Measurements from ENCODE around the gene PCSK5.

Gene PCSK5

DNA sequence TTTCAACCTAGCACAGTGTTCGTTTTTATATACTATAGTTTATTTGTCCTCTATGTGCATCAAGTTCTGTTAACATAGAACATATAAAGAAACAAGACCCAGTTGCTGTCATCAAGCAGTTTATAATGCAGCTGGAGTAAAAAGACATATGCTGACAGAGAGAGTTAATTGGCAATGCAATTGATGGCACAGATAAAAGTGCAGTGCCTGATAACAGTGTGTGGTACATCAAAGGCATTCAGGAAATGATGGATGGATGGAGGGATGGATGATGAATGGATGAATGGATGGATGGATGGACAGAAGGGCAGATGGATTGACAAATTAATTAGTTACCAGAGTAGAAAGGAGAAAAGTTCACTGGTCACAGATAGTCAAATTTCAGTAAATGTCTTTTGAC lies 264.9 kb downstream of the PCSK5 start:
- no peak for DNase-seq

DNA sequence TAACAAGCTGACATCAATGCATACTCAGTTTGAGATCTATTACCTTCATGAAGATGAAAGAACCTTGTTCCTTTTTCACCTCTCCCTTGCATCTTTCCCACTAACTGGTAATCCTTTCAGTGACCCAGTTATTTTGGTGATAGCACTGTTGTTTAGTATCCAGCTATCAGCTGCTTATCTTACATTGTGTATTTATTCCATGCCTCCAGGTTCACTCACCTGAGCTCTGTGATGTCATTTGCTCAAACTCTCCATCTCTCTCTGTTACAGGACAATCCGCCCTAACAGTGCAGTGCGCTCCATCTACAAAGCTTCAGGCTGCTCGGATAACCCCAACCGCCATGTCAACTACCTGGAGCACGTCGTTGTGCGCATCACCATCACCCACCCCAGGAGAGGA lies 268.2 kb downstream of the PCSK5 start:
- DNase-seq, result no peak

DNA sequence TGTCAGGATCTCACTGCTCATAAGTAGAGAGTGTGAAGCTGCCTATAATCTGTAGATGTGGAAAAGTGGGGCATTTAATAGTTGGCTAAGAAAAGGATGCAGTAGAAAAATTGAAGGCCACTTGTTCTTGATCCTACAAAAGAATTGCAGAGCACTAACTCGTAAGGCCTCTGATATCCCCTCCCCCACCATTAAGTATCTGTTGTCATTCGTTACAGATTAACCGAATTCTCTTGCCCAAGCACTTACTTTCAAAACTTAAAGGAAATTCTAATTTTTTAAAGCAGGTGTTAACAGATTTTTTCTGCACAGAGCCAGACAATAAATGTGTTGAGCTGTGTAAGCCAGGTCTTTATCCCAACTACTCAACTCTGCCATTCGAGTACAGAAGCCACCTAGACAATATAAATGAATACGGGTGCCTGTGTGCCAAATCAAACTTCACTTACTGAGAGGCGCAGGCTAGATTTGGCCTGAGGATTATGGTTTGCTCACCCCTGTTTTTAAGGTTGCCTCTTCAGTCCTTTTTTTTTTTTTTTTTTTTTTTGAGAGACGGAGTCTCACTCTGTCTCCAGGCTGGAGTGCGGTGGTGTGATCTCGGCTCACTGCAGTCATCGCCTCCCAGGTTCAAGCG lies 268.9 kb downstream of the PCSK5 start:
- DNase-seq, result no peak

DNA sequence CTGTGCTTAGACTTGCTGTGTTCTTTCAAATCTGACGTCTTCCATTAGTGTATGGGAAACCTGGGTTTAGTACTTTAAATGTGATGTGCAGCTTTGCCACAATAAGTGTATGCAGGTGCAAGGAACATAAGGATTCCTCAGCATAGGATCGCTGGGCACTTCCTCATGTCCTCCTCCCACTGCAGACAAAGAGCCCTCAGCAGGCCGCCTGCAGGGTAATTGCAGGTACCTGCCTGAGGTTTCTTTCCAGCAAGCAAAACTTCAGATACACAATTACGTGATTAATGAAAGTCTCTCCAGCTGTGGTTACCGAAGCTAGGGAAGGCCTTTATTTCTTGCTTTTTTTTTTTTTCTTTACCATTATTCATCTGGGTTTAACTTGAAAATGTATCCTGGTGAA lies 270.6 kb downstream of the PCSK5 start:
- no peak for DNase-seq

DNA sequence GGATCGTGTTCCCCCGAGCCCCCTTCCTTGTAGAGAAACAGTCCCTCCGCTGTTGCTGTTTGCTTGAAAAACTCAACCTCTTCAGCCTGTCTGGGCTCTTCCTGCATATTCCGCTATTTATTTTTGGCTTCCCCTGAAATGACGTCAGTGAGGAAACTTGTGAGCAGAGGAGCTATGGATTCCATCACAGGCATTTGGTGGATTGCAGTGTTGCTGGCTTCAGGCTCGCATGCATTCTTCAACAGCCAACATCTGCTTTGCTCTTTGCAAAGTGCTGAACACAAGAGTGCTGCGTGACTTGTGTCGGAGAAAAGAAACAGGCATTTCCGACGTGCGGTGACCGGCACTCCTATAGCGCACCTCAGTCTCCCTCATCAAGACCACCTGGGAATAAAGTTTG lies 271.1 kb downstream of the PCSK5 start:
- DNase-seq, result no peak

DNA sequence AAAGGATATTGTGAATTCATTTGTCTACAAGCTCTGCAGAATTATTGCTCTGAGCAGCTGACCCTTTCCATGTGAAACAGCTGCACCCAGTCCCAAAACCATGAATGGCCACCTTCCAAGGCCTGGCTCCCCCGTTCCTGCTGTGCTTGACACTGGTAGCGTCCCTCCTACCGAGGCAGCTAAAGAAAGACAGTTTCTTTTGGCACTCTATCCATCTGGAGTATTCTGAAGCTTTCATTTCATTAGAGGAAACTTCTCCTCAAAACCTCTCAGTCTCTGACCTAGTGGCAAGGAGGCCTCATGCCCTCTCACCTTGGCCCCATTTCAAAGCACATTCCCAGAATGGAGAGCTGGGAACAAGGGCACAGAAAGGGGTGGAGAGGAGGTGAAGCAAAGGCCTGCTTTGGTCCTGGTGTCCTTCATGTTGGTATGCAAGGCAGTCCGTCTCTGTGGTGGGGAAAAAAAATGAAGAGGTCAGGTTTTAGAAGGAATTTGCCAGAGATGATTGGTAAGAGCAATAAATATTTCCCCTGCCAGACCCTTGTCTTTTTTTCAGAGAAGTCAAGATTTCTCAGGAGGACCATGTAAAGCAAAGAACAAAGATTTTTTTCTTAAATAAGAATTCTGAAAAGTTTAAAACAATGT lies 271.7 kb downstream of the PCSK5 start:
- no peak for DNase-seq

DNA sequence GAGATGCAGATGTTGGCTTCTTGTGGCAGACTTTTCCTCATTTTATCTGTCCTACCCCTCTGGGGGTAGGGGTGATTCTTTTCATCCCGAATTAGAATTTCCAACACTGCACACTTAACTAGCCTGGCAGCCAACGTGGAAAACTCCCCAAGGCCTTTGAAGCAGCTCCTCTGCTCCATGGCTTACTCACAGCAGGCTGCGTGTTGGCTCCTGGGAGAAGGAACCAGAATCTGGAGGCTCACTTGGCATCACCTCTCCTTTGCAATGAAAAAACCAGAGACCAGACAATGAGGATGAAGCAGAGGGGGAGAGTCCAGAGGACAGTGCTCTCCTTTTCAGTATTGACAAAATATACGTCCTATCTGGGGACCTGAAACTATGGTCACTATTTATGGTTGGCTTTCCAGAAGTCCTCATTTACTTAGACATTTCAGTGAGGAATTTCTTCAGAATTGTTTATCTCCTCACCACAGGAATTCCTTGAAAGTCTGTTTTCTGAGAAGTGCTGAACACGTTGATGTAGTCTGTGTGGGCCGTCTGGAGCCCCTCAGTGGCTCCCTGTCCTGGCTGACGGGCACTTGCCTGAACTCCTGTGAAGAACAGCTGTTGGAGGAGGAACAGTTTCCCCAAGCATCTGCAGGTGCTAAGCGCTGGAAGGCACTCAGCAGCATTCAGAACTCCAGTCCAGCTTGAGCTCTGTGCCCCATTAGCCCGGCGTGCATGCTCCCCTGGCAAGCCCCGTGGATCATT lies 272.5 kb downstream of the PCSK5 start:
- DNase-seq, result no peak

DNA sequence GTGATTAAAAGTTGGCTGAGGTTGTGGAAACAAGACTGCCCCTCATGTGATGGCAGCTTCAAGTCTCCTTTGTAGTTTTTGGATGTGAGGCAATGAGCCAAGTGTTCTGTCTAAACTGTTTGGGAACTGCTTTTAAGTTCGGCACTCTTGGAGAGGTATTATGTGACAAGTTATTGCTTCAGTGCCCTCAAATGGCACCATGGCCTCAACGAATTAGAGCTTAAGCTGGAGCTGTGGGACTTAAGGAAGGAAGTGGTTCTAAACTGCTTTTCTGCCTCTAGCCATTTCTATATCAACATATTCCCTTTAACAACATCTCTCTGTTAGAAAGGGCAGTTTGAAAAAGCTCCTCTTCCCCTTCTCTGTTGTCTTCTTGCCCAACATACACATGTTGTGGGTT lies 276.1 kb downstream of the PCSK5 start:
- DNase-seq, result no peak

DNA sequence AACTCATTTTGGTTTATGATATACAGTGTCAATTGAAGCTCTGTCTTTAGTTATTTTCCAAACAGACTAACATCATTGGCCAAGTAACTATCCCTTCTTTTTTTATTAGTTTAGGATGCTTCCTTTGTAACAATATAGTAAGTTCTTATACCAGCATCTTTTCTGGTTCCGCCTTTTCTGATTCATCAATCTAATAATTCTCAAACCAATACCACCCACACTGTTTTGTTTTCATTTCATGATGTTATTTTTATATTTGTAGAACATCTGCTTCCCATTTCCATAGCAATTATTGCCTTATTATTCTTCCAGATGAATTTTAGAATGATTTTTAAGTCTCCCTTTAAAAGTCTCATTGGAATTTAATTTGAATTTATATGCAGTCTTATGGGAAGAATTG lies 285.7 kb downstream of the PCSK5 start:
- DNase-seq, result no peak

DNA sequence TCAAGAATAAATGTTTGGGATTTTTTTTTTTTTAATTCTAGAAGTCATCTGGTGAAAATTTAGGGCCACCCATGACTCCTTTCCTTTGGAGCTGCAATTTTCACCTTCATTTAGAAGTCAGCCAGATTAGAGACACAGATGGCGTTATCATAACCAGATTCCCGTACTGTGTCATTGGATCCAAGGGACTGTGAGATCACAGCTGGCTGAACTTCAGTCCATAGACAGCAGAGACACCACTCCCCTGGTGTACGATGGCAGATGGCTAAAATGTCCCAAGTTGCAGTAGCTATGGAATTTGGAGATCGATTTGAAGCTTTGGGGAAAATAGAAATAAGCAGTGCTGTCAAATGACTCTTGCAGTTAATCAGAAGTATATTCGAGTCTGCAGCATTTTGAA lies 287.5 kb downstream of the PCSK5 start:
- DNase-seq, result no peak

DNA sequence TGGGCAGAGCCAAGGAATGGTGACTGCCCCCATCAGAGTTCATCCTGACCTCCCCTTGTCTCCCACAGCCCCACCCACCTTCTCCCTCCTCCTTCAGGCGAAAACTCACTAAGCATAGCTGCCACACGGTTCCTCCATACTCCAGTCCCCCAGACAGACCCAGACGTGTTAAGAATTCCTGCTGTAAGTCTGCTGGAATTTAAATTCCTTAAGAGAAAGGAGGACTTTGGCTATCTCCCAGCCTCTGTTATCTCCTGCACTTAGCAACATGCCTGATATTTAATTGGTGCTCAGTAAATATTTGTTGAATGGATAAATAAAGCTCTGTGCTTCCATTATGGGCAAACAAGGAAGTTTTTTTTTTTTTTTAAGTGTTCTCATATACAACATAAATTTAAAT lies 290.1 kb downstream of the PCSK5 start:
- no peak for DNase-seq

DNA sequence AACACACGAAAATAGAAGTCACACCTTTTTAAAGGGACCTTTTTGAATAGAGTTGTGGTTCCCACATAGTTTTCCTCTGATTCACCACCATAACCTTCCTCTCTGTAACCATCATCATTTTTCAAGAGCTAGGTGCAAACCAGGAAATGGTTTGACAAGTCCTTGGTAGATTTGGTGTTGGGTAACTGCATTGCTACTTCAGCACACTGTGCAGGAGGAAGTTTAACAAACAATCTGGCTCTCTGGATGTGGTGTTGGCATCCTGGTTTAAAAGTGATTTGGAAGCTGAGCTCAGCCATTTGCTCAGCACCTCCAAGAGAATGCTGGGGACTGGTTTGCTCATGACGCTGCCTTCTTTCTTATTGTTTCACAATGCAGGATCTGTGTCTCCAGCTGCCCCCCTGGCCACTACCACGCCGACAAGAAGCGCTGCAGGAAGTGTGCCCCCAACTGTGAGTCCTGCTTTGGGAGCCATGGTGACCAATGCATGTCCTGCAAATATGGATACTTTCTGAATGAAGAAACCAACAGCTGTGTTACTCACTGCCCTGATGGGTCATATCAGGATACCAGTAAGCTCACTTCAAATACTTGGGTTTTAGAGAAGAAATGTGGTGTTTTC lies 290.7 kb downstream of the PCSK5 start:
- no peak for DNase-seq

DNA sequence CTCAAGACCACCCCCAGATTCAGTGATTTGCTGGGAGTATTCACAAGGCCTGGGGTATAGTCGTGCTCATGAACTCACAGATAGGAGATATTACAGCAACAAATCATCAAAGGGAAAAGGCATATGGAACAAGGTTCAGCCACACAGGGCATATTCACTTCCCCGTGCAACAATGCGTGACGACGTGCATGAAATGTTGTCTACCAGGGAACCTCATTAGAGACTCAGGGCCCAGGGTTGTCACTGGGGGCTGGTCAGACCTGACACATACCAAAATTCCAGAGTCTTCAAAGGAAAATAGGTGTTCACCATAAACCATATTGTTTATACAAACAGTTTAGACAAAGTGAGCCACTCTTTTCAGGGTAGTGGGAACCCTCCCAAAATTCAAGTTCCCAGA lies 291.3 kb downstream of the PCSK5 start:
- DNase-seq, result no peak

DNA sequence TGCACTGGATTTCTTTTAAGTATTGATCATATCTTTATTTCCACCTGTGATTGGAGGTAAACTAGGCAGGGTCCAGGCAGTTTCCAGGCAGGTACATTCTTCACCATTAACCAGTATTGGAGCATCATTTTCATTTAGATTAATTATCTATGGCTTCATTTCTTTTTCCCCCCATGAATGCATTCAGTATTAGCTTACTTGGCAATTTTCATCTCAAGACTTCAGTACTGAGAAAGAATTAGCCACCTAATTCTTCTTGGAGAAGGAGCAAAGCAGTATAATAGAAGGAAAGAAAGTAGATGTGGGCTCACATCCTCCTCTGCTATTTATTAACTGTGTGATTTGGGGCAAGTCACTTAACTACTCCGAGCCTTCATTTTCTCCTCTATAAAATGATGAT lies 295.0 kb downstream of the PCSK5 start:
- no peak for DNase-seq

DNA sequence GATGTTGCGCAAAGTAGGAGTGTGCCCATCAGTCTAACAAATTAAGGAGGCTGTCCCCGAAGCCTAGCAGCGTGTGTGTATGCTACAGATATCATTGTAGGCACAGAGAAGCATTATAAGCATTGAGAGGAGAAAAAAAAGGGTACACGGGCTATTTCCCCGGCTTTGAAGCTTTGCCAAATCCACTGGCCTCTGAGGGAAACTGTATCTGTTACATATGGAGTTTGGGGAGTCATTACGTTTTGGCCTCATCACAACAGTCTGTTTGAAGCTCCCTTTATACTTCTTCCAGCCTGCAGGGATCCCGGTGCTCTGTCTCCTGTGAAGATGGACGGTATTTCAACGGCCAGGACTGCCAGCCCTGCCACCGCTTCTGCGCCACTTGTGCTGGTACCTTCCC lies 297.8 kb downstream of the PCSK5 start:
- no peak for DNase-seq

DNA sequence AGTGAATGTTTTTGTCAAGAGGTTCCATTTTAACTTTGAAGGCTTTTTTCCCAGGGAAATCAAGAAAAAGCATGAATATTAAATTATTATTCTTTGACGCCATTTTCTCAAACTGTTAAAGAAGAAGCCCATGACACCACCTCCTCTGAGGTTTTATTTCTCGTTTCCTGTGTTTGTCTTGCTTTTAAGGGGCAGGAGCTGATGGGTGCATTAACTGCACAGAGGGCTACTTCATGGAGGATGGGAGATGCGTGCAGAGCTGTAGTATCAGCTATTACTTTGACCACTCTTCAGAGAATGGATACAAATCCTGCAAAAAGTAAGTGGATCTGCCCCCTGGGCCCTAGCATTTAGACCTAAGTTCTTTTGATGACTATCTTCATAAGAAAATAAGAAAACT lies 298.4 kb downstream of the PCSK5 start:
- DNase-seq, result no peak

DNA sequence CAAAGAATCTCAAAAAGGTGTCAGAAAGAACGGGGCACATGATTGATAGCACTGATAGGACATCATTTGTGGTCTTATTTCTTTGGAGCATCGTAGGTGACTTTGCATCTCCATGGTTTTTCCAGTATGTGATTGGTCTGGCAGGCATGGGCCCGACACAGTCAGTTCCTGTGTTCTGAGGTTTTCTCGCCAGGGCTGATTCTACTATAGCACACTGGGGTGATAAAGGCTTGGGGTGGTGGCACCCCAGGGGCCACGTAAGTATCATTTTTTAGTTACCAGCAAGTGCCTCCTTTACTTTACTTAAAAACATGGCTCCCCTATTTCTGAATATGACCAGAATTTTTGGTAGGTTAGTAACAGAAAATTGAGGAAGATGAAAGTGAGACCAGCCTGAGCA lies 301.0 kb downstream of the PCSK5 start:
- no peak for DNase-seq

DNA sequence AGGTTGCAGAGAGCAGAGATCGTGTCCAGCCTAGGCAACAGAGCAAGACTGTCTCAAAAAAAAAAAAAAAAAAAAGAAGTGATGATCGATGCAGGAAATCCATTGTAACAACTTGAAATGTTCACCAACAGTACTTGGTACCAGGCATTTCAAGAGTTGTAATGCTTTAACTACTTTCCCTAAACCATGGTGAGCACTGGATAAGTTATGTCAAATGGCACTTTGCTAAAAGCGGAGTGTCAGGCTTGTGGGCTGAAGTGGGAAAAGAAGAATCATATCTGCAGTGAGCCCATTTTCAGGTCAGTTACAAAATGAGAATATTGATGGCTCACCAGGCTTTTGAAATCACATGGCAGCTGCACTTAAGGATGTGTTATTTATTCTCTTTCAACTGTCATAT lies 301.5 kb downstream of the PCSK5 start:
- no peak for DNase-seq

DNA sequence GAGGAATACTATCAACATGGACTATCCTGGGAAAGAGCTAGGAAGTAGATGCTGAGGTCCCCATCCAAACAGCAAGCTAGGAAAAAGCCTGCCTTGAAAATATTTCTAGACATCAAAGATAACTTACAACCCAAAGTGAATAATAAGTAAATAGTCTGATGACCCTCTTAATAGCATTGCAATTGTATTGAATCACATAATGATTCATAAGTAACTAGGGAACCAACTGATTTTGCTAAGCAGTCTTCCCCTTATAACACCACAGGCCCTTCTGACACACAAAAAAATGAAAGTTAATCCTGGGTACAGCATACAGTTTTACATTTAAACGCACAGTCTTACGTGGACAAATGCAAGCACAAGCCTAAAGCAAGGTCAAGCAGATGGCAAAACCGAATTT lies 304.4 kb downstream of the PCSK5 start:
- no peak for DNase-seq

DNA sequence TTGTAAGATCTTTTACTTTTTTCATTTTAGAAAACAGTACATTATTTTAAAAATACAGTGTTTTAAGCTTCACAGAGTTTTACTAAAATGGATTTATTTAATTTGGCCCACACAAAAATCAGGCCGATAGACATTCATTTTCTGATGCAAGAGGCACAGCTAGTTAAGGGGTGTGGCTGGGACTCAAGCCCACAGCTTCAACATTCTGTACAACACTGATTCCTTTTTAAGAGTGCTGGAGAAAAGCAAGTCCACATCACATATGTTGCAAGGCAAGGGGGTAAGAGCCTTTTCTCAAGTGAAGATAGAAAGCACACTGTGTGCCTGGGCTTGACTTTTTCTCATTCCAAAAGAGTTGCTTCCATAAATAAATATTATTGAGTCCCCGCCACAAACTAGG lies 307.9 kb downstream of the PCSK5 start:
- no peak for DNase-seq

DNA sequence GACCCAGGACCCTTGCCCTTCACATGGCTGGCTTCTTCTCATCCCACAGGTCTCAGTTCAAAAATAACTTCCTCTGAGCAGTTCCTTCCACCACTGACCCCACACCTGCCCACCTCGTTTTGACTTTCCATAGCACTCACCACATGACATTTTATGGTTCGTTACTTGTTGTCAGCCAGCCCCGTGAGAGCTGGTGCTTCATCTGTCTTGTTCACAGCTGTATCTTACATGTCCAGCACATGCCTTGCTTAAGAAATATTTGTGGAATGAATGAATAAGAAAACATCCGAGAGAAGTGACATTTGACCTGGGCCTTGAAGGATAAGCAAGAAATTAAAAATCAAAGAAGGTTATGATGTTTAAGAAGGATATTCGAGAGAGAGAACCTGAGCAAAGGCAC lies 309.8 kb downstream of the PCSK5 start:
- no peak for DNase-seq

DNA sequence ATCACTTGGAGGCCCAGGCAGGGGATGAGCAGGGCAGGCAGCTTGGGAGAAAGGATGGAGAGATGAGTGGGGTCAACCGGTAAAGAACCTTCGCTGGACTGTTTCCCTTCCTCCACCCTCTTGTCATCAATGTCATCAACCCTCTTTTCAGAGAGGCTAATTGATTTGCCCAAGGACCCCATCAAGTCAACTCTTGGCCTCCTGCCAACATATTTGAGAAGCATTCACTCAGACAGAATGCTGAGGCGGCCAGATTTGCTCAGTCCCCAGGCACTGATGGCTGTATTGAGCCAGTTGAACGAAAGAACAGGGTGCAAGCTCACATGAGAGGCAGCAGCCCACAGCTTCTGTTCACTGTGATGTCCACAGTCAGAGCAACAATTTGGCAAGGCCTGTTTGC lies 310.3 kb downstream of the PCSK5 start:
- DNase-seq, result no peak

DNA sequence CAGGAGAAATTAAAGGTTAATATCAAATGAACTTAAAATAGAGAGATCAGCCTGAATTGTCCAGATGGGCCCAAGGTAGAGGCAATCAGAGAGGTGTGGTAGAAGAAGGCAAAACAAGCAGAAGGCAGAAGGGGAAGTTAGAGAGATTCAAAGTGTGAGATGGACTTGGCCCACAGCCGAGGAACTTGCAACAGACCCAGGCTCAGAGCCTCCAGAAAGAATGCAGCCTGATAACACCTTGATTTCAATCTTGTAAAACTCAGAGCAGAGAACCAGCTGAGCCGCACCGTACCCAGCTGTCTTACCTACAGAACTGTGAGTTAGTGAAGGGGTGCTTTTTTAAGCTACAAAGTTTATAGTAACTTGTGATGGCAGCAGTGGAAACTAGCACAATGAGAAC lies 312.9 kb downstream of the PCSK5 start:
- no peak for DNase-seq

DNA sequence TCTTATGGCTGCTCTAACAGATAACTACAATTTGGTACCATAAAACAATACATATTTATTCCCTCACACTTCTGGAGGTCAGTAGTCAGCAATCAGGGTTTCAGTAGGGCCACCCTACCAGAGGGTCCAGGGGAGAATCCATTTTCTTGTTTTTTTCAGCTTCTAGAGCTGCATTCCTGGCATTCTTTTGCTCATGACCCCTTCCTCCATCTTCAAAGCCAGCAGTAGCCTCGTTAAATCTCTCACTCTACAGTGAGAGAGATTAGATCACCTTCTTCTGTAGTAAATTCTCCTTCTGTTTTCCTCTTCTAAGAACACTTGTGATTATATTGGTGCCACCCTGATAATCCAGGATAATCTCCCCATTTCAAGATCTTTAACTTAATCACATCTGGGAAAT lies 316.3 kb downstream of the PCSK5 start:
- DNase-seq, result no peak
